Stimulated activated CD8-positive, alpha-beta memory T cell treated with anti-CD3 and anti-CD28 coated beads, Interleukin-7, amount 100 ng/mL, for 4 hours (primary cell): ENCODE measurements around the gene PAWR.
"Not testable (repeated sequence)": the region's sequence is repeated elsewhere in the genome, so short reads cannot be mapped to it uniquely, and the experiment has no call there.

ENCODE experiments used
- DNase-seq, 2 donors: peaks; one replicate each; pipeline ENCODE4 v3.0.0-alpha.2; 2020; ENCODE audit warnings: low read depth in 2 of 2

Gene PAWR

DNA sequence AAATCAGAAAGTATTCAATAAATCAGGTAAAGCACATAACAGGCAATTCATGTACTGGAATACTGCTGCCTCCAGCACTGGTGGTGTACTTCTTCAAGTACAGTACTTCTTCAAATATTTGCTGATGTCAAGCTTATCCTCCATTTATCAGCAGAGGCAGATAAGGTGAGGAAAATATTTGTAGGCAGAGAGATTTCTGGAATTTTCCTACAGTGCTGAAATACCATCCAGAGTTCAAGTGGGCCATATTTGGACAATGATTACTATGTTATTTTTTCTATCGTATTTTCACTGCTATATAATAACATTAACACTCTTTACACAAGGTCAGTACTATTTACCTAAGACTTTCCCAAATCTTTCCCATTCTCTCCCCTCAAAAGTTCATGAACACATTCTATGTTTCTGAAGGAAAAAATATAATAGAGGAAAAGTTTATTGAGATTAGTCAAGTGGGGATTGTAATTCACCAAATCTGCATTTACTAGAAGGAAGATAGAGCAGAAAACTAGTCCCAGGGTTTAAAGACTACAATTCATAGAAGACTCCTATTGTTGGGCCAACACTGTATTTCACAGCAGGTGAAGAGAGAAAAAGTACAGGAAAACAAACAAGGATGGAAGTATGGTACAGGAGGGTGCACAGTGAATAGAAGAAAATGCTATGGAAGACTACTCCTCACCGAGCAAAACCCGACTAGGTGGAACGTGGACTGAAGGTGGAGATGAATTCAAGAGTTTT, 141.1 kb downstream of the PAWR start:
- no peak for DNase-seq

DNA sequence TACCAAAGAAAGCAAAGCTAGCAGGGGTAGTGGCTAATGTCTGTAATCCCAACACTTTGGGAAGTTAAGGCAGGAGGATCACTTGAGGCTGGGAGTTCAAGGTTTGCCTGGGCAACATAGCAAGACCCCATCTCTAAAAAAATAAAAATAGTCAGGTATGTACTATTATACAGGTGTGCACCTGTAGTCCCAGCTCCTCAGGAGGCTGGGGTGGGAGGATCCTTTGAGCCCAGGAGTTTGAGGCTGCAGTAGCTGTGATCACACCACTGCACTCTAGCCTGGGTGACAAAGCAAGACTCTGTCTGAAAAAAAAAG, 142.2 kb downstream of the PAWR start:
- no peak for DNase-seq

DNA sequence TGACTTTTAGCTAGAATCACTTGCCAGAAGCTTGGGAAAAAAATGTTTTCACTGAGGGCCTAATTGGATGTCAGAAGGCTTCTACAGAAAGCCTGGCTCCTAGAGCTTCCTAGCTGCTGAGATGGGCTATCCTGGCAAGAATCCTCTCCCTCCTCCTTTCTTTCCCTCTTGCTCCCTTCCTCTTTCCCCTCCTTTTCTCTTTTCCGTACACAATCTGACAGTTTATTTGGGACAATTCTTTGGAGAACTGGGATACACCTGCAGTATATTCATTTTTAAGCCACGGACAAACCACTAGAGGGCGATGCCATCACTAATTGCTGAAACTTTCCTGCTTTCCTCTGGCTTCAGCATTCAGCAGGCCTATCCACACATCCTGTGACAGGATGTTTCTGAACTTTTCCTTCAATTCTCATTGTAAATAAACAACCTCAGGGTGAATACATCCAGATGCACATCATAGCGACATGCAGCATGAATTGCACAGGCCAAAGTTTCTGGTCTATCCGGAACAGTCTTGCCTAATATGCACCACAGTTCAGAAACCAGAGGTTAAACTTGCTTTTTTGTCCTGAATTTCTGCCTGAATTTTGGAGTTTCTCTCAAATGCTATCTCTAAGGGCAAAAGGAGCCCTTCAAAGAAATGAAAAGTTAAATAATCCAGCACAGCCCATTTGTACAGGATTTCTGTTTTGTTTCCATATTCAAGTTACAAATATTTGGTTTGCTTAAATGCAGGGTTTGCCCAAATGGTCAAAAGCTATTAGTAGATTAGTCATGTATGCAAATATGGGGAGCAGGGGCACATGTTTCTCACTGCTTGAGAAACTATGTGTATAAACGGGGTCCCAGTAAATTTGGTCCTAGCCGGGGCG, 142.8 kb downstream of the PAWR start:
- no peak for DNase-seq

DNA sequence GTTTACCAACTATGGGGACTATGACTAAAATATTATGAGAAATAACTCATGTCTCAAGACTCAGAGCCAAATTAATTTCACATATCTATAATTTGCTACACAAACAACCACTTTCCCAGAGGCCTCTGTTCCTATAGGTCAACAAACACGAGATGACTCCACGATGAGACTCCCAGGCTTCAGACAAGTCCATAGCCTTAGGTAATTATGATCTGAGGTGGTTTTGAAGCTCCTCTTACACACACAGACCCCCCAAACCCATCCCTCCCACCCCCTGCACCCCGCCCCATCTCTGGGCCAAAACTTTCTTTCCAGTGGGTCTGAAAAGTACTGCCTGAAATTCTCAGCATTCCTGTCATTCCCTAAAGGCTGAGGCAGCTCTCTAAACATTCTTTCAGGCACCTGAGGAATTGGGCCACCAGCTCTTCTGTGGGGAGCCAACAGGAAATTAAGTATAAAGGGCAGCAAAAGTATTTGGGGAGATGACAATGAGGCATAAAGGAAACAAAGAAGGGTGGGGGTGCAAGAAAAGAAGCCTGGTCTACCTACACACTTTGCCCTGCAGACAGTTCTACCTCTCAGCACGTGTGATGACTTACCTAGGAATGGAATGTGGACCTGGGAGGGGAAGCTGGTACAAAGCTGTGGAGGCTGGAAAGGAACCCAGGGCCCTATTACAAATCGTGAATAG, 143.6 kb downstream of the PAWR start:
- no peak for DNase-seq

DNA sequence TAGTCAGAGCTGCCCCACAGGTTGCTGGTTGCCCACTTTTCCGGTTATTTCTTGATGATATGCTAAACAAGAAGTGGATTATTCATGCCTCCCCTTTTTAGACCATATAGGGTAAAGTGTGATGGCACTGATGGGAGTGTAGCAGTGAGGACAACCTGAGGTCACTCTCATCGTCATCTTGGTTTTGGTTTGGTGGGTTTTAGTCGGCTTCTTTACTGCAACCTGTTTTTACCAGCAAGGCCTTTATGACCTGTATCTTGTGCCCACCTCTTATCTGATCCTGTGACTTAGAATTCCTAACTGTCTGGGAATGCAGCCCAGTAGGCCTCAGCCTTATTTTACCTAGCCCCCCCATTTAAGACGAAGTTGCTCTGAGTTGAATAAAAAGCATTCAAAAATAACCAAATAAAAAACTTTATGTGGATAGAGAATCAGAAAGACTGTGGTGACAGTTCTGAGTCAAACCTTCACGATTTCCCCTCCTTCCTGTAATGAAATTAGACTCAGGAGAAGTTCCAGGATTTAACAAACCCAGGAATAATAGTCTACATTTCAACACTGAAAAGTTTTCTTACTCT, 144.2 kb downstream of the PAWR start:
- DNase-seq, result no peak

DNA sequence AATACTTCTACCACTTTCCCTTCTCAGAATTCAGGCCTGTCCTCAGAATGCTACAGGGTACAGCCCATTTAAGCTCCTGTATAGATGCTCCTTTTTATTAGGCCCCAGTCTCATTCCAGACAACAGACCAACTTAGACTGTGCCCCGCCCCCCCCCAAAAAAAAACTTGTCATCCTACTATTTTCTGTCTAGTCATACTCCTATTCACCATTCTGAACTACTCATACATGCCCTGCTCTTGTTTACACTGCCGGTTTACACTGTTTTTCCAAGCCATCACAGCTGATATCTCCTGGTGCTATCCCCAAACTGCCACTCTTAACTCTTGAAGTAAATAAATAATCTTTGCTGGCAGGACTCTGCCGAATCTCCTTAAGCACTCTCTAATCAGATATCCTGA, 146.3 kb downstream of the PAWR start:
- not testable (repeated sequence) for DNase-seq

DNA sequence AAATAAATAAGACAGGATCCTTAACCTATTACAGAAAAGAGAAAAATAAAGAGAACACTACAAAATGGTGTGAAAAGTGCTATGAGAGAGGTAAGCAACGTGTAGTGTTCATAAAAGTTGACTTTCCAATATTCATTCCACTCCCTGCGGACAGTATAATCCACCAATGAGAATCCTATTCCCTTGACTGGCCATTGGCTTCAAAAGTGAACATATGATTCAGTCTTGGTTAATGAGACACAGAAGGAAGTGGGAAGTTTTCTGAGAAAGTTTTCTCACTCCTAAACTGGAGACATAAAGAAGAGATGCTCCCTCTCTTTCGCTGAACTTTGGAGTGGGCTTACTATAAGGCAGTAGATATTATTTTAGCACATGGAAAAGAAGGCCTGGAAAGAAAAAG, 153.1 kb downstream of the PAWR start:
- no peak for DNase-seq

DNA sequence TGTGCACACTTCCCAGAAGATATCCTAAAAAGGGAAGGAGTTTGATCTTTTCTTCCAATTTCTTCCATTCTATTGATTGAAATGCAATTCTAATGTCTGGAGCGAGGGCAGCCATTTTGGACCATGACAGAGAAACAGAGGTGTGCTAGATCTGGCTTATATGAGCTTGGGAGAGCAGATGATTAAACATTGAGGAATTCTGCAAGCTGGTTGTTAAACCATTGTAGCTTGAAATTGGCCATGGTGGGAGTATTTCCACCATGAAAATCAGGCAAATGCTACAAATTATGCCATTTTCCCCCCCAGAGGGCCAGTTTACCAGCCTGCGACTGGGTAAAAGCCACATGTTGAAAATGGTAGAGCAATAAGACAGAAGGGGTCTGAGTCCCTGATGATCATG, 155.0 kb downstream of the PAWR start:
- DNase-seq, result no peak
